ENCODE measurements around the gene LRFN2.

LRFN2 gene

GRCh38 chr6:40437631-40438030 is 149.5 kb downstream of the LRFN2 start:
- Histone ChIP-seq H3K36me3 (ENCODE audit: control insufficient read depth in 1 of 2, insufficient read depth in 2 of 2, low read length in 2 of 2) (no peaks in the 10 kb centered on the region), H3K4me3 (ENCODE audit: low read depth in 1 of 2, low read length in 2 of 2) (no peak overlapping the region), H3K4me1 (ENCODE audit: control insufficient read depth in 1 of 2, insufficient read depth in 2 of 2, low read length in 2 of 2) (no peaks in the 10 kb centered on the region), H3K27ac (ENCODE audit: low read depth, low read length) (no peak overlapping the region), H3K27me3 (ENCODE audit: control insufficient read depth in 1 of 2, insufficient read depth in 2 of 2, low read length in 2 of 2) (no peaks in the 10 kb centered on the region), H3K9me3 (ENCODE audit: control insufficient read depth in 1 of 2, low read length in 2 of 2) (no peaks in the 10 kb centered on the region), H3K9ac (ENCODE audit: low read depth in 1 of 2, low read length in 2 of 2) (no peak overlapping the region)

GRCh38 chr6:40436685-40437604 is 150.2 kb downstream of the LRFN2 start:
- Histone ChIP-seq H3K4me1 (ENCODE audit: control insufficient read depth in 1 of 2, insufficient read depth in 2 of 2, low read length in 2 of 2) (no peaks in the 10 kb centered on the region), H3K27ac (ENCODE audit: low read depth, low read length) (no peak overlapping the region), H3K27me3 (ENCODE audit: control insufficient read depth in 1 of 2, insufficient read depth in 2 of 2, low read length in 2 of 2) (no peaks in the 10 kb centered on the region), H3K4me3 (ENCODE audit: low read depth in 1 of 2, low read length in 2 of 2) (no peak overlapping the region), H3K9ac (ENCODE audit: low read depth in 1 of 2, low read length in 2 of 2) (no peak overlapping the region), H3K9me3 (ENCODE audit: control insufficient read depth in 1 of 2, low read length in 2 of 2) (no peaks in the 10 kb centered on the region), H3K36me3 (ENCODE audit: control insufficient read depth in 1 of 2, insufficient read depth in 2 of 2, low read length in 2 of 2) (no peaks in the 10 kb centered on the region)

DNA sequence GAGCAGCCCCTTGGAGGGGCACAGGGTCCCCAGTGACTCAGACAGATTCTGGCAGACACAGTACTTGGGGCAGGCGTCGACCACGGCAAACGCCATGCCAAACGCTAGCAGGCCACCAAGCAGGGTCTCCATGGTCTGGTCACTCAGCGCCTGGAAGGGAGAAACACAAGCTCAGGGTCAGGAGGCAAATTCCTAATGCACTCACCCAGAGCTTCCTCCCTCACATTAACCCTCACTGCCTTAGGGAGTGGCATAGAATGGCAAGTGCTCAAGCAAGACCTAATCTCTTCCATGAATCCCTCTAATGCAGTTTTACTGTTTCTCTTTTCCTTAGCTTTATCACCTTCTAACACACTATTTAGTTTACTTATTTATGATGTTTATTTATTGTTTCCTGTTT is 154.2 kb downstream of the LRFN2 start:
- H3K27me3 ChIP-seq (ENCODE audit: control insufficient read depth in 1 of 2, insufficient read depth in 2 of 2, low read length in 2 of 2), result no peaks in the 10 kb centered on the region
- H3K9ac ChIP-seq (ENCODE audit: low read depth in 1 of 2, low read length in 2 of 2), result no peak overlapping the region
- H3K36me3 ChIP-seq (ENCODE audit: control insufficient read depth in 1 of 2, insufficient read depth in 2 of 2, low read length in 2 of 2), result no peaks in the 10 kb centered on the region
- no peak overlapping the region for H3K4me3 ChIP-seq (ENCODE audit: low read depth in 1 of 2, low read length in 2 of 2)
- no peak overlapping the region for H3K27ac ChIP-seq (ENCODE audit: low read depth, low read length)
- no peaks in the 10 kb centered on the region for H3K4me1 ChIP-seq (ENCODE audit: control insufficient read depth in 1 of 2, insufficient read depth in 2 of 2, low read length in 2 of 2)
- no peaks in the 10 kb centered on the region for H3K9me3 ChIP-seq (ENCODE audit: control insufficient read depth in 1 of 2, low read length in 2 of 2)

DNA sequence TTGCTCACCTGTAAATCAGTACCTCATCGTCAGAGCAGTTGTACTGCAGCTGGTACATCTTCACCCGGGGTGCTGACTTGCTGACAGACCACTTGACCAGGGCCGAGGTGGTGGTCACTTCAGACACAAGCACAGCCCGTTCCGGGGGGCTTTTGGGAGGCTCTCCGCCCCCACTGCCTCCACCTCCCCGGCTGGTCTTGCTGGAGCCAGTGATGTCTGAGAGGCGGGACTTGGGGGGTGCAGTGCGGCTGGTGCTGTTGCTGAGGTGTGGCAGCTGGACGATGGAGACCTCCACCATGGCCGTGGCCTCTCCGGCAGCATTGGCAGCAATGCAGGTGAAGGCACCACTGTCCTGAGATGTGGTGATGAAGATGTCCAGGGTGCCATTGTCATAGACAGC is 155.5 kb downstream of the LRFN2 start:
- Histone ChIP-seq H3K9me3 (ENCODE audit: control insufficient read depth in 1 of 2, low read length in 2 of 2) (no peaks in the 10 kb centered on the region), H3K27ac (ENCODE audit: low read depth, low read length) (no peak overlapping the region), H3K4me3 (ENCODE audit: low read depth in 1 of 2, low read length in 2 of 2) (no peak overlapping the region), H3K9ac (ENCODE audit: low read depth in 1 of 2, low read length in 2 of 2) (no peak overlapping the region), H3K27me3 (ENCODE audit: control insufficient read depth in 1 of 2, insufficient read depth in 2 of 2, low read length in 2 of 2) (no peaks in the 10 kb centered on the region), H3K36me3 (ENCODE audit: control insufficient read depth in 1 of 2, insufficient read depth in 2 of 2, low read length in 2 of 2) (no peaks in the 10 kb centered on the region), H3K4me1 (ENCODE audit: control insufficient read depth in 1 of 2, insufficient read depth in 2 of 2, low read length in 2 of 2) (no peaks in the 10 kb centered on the region)

DNA sequence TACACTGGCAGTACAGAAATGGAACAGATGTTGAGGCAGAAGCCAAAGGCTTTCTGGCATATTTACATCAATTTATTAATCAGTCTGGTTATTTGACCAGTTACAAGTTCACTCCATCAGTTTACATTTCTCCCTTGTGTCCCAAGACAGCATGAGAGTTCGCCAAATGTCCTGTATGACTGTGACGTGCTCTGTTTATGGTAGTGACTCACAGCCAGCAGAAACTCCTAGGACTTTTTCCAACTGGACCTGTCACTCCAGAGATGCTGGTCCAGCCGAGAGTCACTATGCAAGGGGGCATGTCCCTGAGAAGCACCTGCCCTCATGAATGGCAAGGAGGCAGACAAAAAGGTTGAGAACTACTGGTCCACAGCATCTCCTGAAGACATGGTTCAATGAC is 160.0 kb downstream of the LRFN2 start:
- no peaks in the 10 kb centered on the region for H3K9me3 ChIP-seq (ENCODE audit: control insufficient read depth in 1 of 2, low read length in 2 of 2)
- no peak overlapping the region for H3K27ac ChIP-seq (ENCODE audit: low read depth, low read length)
- H3K27me3 ChIP-seq (ENCODE audit: control insufficient read depth in 1 of 2, insufficient read depth in 2 of 2, low read length in 2 of 2), result no peaks in the 10 kb centered on the region
- no peak overlapping the region for H3K9ac ChIP-seq (ENCODE audit: low read depth in 1 of 2, low read length in 2 of 2)
- no peaks in the 10 kb centered on the region for H3K36me3 ChIP-seq (ENCODE audit: control insufficient read depth in 1 of 2, insufficient read depth in 2 of 2, low read length in 2 of 2)
- H3K4me3 ChIP-seq (ENCODE audit: low read depth in 1 of 2, low read length in 2 of 2), result no peak overlapping the region
- no peaks in the 10 kb centered on the region for H3K4me1 ChIP-seq (ENCODE audit: control insufficient read depth in 1 of 2, insufficient read depth in 2 of 2, low read length in 2 of 2)

- Histone ChIP-seq H3K36me3 (ENCODE audit: control insufficient read depth in 1 of 2, insufficient read depth in 2 of 2, low read length in 2 of 2) (no peaks in the 10 kb centered on the region), H3K4me1 (ENCODE audit: control insufficient read depth in 1 of 2, insufficient read depth in 2 of 2, low read length in 2 of 2) (no peaks in the 10 kb centered on the region), H3K4me3 (ENCODE audit: low read depth in 1 of 2, low read length in 2 of 2) (no peak overlapping the region), H3K9ac (ENCODE audit: low read depth in 1 of 2, low read length in 2 of 2) (no peak overlapping the region), H3K27ac (ENCODE audit: low read depth, low read length) (no peak overlapping the region), H3K27me3 (ENCODE audit: control insufficient read depth in 1 of 2, insufficient read depth in 2 of 2, low read length in 2 of 2) (no peaks in the 10 kb centered on the region), H3K9me3 (ENCODE audit: control insufficient read depth in 1 of 2, low read length in 2 of 2) (no peaks in the 10 kb centered on the region)
Measured at GRCh38 chr6:40426346-40427066, 160.7 kb downstream of the LRFN2 start.

- Histone ChIP-seq H3K4me3 (ENCODE audit: low read depth in 1 of 2, low read length in 2 of 2) (no peak overlapping the region), H3K27ac (ENCODE audit: low read depth, low read length) (no peak overlapping the region), H3K9ac (ENCODE audit: low read depth in 1 of 2, low read length in 2 of 2) (no peak overlapping the region)
Measured at GRCh38 chr6:40425192-40425919, 161.8 kb downstream of the LRFN2 start.

GRCh38 chr6:40422046-40422445 is 165.1 kb downstream of the LRFN2 start:
- Histone ChIP-seq H3K9ac (ENCODE audit: low read depth in 1 of 2, low read length in 2 of 2) (no peak overlapping the region), H3K9me3 (ENCODE audit: control insufficient read depth in 1 of 2, low read length in 2 of 2) (no peaks in the 10 kb centered on the region), H3K4me1 (ENCODE audit: control insufficient read depth in 1 of 2, insufficient read depth in 2 of 2, low read length in 2 of 2) (no peaks in the 10 kb centered on the region), H3K36me3 (ENCODE audit: control insufficient read depth in 1 of 2, insufficient read depth in 2 of 2, low read length in 2 of 2) (no peaks in the 10 kb centered on the region), H3K4me3 (ENCODE audit: low read depth in 1 of 2, low read length in 2 of 2) (no peak overlapping the region), H3K27me3 (ENCODE audit: control insufficient read depth in 1 of 2, insufficient read depth in 2 of 2, low read length in 2 of 2) (no peaks in the 10 kb centered on the region), H3K27ac (ENCODE audit: low read depth, low read length) (no peak overlapping the region)

More at GRCh38 chr6:40425192-40425919, 161.8 kb downstream of the LRFN2 start:
- Histone ChIP-seq H3K9me3 (ENCODE audit: control insufficient read depth in 1 of 2, low read length in 2 of 2) (no peaks in the 10 kb centered on the region), H3K4me1 (ENCODE audit: control insufficient read depth in 1 of 2, insufficient read depth in 2 of 2, low read length in 2 of 2) (no peaks in the 10 kb centered on the region), H3K27me3 (ENCODE audit: control insufficient read depth in 1 of 2, insufficient read depth in 2 of 2, low read length in 2 of 2) (no peaks in the 10 kb centered on the region), H3K36me3 (ENCODE audit: control insufficient read depth in 1 of 2, insufficient read depth in 2 of 2, low read length in 2 of 2) (no peaks in the 10 kb centered on the region)

DNA sequence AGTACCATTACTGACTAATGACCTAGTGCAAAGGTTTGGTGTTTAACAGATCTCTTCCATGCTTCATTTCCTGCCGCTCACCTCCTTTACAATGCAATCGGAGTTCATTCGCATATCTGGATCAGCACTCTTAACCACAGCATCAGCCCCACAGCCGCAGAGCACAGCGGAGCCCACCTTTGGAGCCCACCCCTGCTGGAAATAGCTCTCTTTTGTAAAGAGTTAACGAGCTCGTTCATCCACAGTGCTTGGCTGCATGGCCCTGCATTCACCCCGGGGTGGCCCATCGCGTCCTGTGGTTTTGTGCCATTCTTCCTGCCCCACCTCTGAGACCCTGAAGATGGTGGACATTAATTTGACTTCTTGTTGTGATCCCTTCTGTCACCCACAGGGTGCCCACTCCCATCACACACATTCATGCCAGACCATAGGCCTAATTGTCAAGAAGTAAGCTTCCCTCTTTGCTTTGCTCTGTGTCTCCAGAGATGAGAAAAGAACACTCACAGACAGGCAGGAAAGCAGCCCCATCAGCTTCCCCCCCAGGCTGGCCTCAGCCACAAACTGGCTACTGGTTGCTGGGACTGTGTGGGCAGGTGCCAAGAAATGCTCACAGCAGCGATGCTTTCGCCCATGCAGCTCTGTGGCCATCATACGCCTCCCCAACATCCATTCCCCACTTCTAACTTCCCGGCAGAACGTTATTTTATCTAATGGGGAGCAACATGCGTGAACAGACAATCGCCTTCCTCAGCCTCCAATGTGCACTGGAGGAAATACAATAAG is 167.0 kb downstream of the LRFN2 start:
- no peaks in the 10 kb centered on the region for H3K27me3 ChIP-seq (ENCODE audit: control insufficient read depth in 1 of 2, insufficient read depth in 2 of 2, low read length in 2 of 2)
- H3K4me3 ChIP-seq (ENCODE audit: low read depth in 1 of 2, low read length in 2 of 2), result no peak overlapping the region
- H3K36me3 ChIP-seq (ENCODE audit: control insufficient read depth in 1 of 2, insufficient read depth in 2 of 2, low read length in 2 of 2), result no peaks in the 10 kb centered on the region
- no peaks in the 10 kb centered on the region for H3K9me3 ChIP-seq (ENCODE audit: control insufficient read depth in 1 of 2, low read length in 2 of 2)
- no peak overlapping the region for H3K9ac ChIP-seq (ENCODE audit: low read depth in 1 of 2, low read length in 2 of 2)
- no peak overlapping the region for H3K27ac ChIP-seq (ENCODE audit: low read depth, low read length)
- H3K4me1 ChIP-seq (ENCODE audit: control insufficient read depth in 1 of 2, insufficient read depth in 2 of 2, low read length in 2 of 2), result no peaks in the 10 kb centered on the region
